ENCODE results near the gene KRT17.

The KRT17 gene

DNA sequence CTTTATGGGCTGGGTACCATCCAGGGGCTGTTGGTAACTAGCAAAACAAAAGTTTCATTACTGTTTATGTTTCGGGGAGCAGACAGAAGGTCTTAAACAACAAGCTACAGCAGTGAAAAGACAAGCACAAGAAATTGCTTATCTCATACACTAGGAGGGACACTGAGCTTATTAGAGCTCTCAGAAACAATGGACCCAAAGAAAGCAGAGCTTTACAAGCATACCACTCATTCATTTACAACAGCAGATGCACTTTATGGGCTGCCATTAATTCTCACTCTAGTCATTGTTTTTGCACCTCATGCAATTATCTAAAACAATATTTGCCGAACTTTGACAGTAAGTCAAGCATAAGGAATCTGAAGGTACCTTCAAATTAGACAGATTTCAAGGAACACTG is 21.9 kb downstream of the KRT17 start:
- H3K4me2 ChIP-seq (ENCODE audit: low read length), result no peak overlapping the region
- TF ChIP-seq, protein P1, sequence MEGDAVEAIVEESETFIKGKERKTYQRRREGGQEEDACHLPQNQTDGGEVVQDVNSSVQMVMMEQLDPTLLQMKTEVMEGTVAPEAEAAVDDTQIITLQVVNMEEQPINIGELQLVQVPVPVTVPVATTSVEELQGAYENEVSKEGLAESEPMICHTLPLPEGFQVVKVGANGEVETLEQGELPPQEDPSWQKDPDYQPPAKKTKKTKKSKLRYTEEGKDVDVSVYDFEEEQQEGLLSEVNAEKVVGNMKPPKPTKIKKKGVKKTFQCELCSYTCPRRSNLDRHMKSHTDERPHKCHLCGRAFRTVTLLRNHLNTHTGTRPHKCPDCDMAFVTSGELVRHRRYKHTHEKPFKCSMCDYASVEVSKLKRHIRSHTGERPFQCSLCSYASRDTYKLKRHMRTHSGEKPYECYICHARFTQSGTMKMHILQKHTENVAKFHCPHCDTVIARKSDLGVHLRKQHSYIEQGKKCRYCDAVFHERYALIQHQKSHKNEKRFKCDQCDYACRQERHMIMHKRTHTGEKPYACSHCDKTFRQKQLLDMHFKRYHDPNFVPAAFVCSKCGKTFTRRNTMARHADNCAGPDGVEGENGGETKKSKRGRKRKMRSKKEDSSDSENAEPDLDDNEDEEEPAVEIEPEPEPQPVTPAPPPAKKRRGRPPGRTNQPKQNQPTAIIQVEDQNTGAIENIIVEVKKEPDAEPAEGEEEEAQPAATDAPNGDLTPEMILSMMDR (IDR thresholded peaks at IDR 0.05; ENCODE audit: low read depth, low read length), result no peak
- no peak for TF ChIP-seq EZH2phosphoT487 (IDR thresholded peaks at IDR 0.05; ENCODE audit: low read depth)
- no peak overlapping the region for H3K27ac ChIP-seq (ENCODE audit: low read length)
- H3K79me2 ChIP-seq (ENCODE audit: low read length), result no peaks in the 10 kb centered on the region
- no peak overlapping the region for H3K9ac ChIP-seq (ENCODE audit: low read length)
- no peaks in the 10 kb centered on the region for H3K4me1 ChIP-seq (ENCODE audit: low read length)
- H3K9me3 ChIP-seq (ENCODE audit: insufficient read depth, low read length), result no peaks in the 10 kb centered on the region
- H3K27me3 ChIP-seq (ENCODE audit: low read depth, low read length), result peaks cover 12% of the 10 kb centered on the region; the same call in 1 of the 2 replicates
- H3K36me3 ChIP-seq (replicated peaks; ENCODE audit: low read depth, low read length), result no peaks in the 10 kb centered on the region
- no peaks in the 10 kb centered on the region for H4K20me1 ChIP-seq (ENCODE audit: insufficient read depth, low read length)
- H3K4me3 ChIP-seq (ENCODE audit: low read length), result no peak overlapping the region
- H2AFZ ChIP-seq (ENCODE audit: low read depth, low read length), result no peak overlapping the region

DNA sequence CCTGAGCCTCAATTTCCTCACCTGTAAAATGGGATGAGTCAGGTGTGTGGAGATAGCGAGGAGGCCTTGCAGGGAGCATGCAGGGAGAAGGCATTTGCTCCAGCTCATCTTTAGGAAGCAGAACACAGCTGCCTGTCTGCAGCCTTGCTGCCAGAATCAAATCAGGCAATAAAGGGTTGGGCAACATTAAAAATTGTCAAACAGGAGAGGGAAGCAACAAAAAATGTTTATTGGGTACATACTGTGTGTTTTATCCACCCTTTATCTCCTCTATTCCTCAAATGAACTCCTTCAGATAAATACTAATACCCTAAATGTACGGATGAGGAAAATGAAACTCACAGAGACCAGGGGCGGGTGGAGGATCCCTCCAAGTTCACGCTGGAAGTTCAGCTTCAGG is 24.1 kb downstream of the KRT17 start:
- Histone ChIP-seq H2AFZ (ENCODE audit: low read depth, low read length) (no peak overlapping the region), H3K27ac (ENCODE audit: low read length) (no peak overlapping the region), H3K36me3 (replicated peaks; ENCODE audit: low read depth, low read length) (no peaks in the 10 kb centered on the region), H3K9me3 (ENCODE audit: insufficient read depth, low read length) (no peaks in the 10 kb centered on the region), H3K4me1 (ENCODE audit: low read length) (no peaks in the 10 kb centered on the region), H3K27me3 (ENCODE audit: low read depth, low read length) (peaks cover 16% of the 10 kb centered on the region; the same call in 1 of the 2 replicates), H4K20me1 (ENCODE audit: insufficient read depth, low read length) (no peaks in the 10 kb centered on the region), H3K79me2 (ENCODE audit: low read length) (no peaks in the 10 kb centered on the region), H3K4me3 (ENCODE audit: low read length) (no peak overlapping the region), H3K4me2 (ENCODE audit: low read length) (no peak overlapping the region), H3K9ac (ENCODE audit: low read length) (no peak overlapping the region)
- no peak for TF ChIP-seq EZH2phosphoT487 (IDR thresholded peaks at IDR 0.05; ENCODE audit: low read depth)
- TF ChIP-seq, protein P1 (IDR thresholded peaks at IDR 0.05; ENCODE audit: low read depth, low read length), result no peak

DNA sequence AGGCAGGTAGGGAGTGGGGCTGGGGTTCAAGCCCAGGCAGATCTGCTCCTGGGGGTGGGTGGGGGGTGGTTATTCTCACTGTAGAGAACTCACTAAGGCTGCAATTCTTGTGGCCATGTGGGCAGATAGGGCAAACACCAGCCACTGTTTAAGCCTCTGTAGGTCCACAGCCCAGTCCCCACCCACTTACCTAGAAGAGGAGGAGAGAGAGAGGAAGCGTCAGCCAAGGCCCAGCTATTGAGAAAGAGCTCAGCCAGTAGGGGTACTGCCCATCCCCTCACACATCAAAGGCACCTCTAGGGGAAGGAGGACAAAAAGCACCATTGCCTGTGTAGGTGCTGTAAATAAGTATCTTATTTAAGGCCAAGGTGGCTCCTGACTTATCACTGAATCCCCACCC is 24.7 kb downstream of the KRT17 start:
- H3K4me2 ChIP-seq (ENCODE audit: low read length), result no peak overlapping the region
- TF ChIP-seq, protein P1 (IDR thresholded peaks at IDR 0.05; ENCODE audit: low read depth, low read length), result no peak
- no peak for TF ChIP-seq EZH2phosphoT487 (IDR thresholded peaks at IDR 0.05; ENCODE audit: low read depth)
- no peaks in the 10 kb centered on the region for H3K9me3 ChIP-seq (ENCODE audit: insufficient read depth, low read length)
- no peaks in the 10 kb centered on the region for H4K20me1 ChIP-seq (ENCODE audit: insufficient read depth, low read length)
- H2AFZ ChIP-seq (ENCODE audit: low read depth, low read length), result no peak overlapping the region
- no peaks in the 10 kb centered on the region for H3K4me1 ChIP-seq (ENCODE audit: low read length)
- no peak overlapping the region for H3K9ac ChIP-seq (ENCODE audit: low read length)
- no peak overlapping the region for H3K27ac ChIP-seq (ENCODE audit: low read length)
- H3K36me3 ChIP-seq (replicated peaks; ENCODE audit: low read depth, low read length), result no peaks in the 10 kb centered on the region
- H3K79me2 ChIP-seq (ENCODE audit: low read length), result no peaks in the 10 kb centered on the region
- H3K27me3 ChIP-seq (ENCODE audit: low read depth, low read length), result peaks cover 16% of the 10 kb centered on the region; the same call in 1 of the 2 replicates
- no peak overlapping the region for H3K4me3 ChIP-seq (ENCODE audit: low read length)

DNA sequence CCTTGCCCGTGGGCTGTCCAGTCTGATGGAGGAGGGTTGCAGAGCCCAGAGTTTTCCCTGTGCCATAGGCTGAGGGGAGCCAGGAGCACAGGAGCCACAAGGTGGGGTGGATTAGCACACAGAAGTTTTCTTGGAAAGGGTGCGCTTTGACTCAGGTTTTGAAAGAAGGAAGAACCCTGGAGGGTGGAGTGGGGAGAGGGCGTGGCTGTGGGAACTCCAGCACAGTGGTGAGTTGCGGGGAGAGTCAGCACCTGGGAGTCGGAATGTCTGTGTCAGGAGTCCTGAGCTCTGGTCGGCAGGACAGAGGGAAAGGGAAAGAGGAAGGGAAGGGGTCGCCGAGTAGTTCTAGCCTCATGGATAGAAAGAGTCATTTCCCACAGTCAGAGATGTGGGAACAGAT is 28.8 kb downstream of the KRT17 start:
- Histone ChIP-seq H3K36me3 (replicated peaks; ENCODE audit: low read depth, low read length) (no peaks in the 10 kb centered on the region), H3K4me3 (ENCODE audit: low read length) (no peak overlapping the region), H3K9ac (ENCODE audit: low read length) (no peak overlapping the region), H3K9me3 (ENCODE audit: insufficient read depth, low read length) (no peaks in the 10 kb centered on the region), H3K4me2 (ENCODE audit: low read length) (no peak overlapping the region), H3K27ac (ENCODE audit: low read length) (no peak overlapping the region), H3K27me3 (ENCODE audit: low read depth, low read length) (0 out of 2 replicates have a peak, but pooled peaks cover 9% of the 10 kb centered on the region), H3K79me2 (ENCODE audit: low read length) (no peaks in the 10 kb centered on the region), H3K4me1 (ENCODE audit: low read length) (no peaks in the 10 kb centered on the region), H4K20me1 (ENCODE audit: insufficient read depth, low read length) (no peaks in the 10 kb centered on the region), H2AFZ (ENCODE audit: low read depth, low read length) (no peak overlapping the region)
- TF ChIP-seq EZH2phosphoT487 (IDR thresholded peaks at IDR 0.05; ENCODE audit: low read depth), result no peak

Data from OCI-LY3 (cell line).